Measurements from ENCODE around the gene EPB41L4A. TPM values are rescaled to one million over a fixed set of nuclear protein-coding genes. Genes with fewer than 3 reads are reported as not detected.

EPB41L4A gene
- total and polyA plus RNA-seq, 2 donors (not counting 3 experiments of a cell fraction or from before 2014, with no cell fraction given): 6.0 to 17.9 TPM

DNA sequence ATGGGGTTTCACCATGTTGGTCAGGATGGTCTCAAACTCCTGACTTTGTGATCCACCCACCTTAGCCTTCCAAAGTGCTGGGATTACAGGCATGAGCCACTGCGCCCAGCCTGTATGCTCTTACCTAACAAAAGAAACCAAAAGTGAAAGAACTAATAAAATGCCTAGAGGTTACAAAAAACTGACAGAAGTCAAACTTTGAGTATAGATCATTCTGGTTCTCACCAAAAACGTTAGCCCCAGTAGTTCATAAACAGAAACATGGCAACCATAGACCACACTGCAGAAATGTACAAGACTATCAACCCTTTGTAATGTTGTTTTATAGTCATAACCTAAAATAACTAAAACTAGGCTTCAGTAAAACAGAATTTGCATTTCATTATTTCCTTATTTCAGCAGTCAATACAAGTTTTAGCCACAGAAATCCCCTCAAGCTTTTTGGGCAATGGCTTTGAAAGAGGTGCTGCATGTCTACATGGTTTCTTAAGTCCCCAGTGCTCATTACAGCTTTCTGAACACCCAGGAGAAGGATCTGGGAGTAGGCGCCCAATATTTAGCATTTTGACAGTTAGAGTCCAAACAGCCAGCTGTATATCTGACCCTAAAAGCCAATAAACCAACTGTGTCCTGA, 72.5 kb downstream of the EPB41L4A start:
- Histone ChIP-seq H3K9me1 (replicated peaks; ENCODE audit: control insufficient read depth, extremely low read depth, insufficient read depth, low read length) (no peaks in the 10 kb centered on the region), H3K9me3 (replicated peaks; ENCODE audit: control insufficient read depth, insufficient read depth, low read length) (no peaks in the 10 kb centered on the region), H2AFZ (ENCODE audit: low read depth, low read length) (no peak overlapping the region), H3K27me3 (ENCODE audit: control insufficient read depth in 2 of 2, insufficient read depth in 2 of 2, low read length in 2 of 2) (no peaks in the 10 kb centered on the region), H4K20me1 (replicated peaks; ENCODE audit: control insufficient read depth, extremely low read depth, insufficient read depth, low read length) (no peaks in the 10 kb centered on the region), H3K4me1 (ENCODE audit: control insufficient read depth, extremely low read depth, insufficient read depth, low read length) (peaks cover 2% of the 10 kb centered on the region), H3K36me3 (ENCODE audit: control insufficient read depth in 2 of 2, extremely low read depth in 1 of 2, insufficient read depth in 2 of 2, low read length in 2 of 2) (no peaks in the 10 kb centered on the region), H3K4me2 (ENCODE audit: insufficient read depth, low read length) (no peak overlapping the region), H3K79me2 (ENCODE audit: control insufficient read depth, insufficient read depth, low read length) (no peaks in the 10 kb centered on the region), H3K9ac (replicated peaks; ENCODE audit: extremely low read depth, insufficient read depth, low read length) (no peak overlapping the region), H3K4me3 (replicated peaks in 1 of 3; ENCODE audit: insufficient read depth in 1 of 3, low read depth in 1 of 3, low read length in 3 of 3) (no peak overlapping the region), H3K27ac (ENCODE audit: insufficient read depth, low read depth, low read length) (no peak overlapping the region)
- CTCF ChIA-PET: interaction anchor here (1.5 kb wide), 1 partner anchor 8 kb away, joined by 3 read pairs; no protein-coding TSS in a partner anchor
- intact Hi-C loops (cut with micrococcal nuclease) (no loop called here), dilution Hi-C loops (cut with MboI; ENCODE audit: extremely low pct_ligation_motif_present, low sequenced_read_pairs) (no loop called here)
- POLR2A ChIA-PET: no interaction called here
- DNase-seq (ENCODE audit: low read depth, low spot score): no peak
- FAIRE-seq: no peak
- no peak for TF ChIP-seq FOS (IDR thresholded peaks at IDR 0.05; ENCODE audit: borderline replicate concordance, insufficient read depth, low read length)
- TF ChIP-seq JUN (IDR thresholded peaks at IDR 0.05; ENCODE audit: borderline replicate concordance, insufficient read depth, insufficient read length, low read depth): no peak
- no peak for TF ChIP-seq GATA2 (IDR thresholded peaks at IDR 0.05; ENCODE audit: insufficient read depth, insufficient read length, low read depth, low read length)
- no peak for TF ChIP-seq POLR2AphosphoS5 (IDR thresholded peaks at IDR 0.05; ENCODE audit: insufficient read depth, low read depth, low read length)
- TF ChIP-seq, protein P1, sequence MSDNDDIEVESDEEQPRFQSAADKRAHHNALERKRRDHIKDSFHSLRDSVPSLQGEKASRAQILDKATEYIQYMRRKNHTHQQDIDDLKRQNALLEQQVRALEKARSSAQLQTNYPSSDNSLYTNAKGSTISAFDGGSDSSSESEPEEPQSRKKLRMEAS (IDR thresholded peaks at IDR 0.05; ENCODE audit: insufficient read depth, insufficient read length): no peak
- TF ChIP-seq, protein P2, sequence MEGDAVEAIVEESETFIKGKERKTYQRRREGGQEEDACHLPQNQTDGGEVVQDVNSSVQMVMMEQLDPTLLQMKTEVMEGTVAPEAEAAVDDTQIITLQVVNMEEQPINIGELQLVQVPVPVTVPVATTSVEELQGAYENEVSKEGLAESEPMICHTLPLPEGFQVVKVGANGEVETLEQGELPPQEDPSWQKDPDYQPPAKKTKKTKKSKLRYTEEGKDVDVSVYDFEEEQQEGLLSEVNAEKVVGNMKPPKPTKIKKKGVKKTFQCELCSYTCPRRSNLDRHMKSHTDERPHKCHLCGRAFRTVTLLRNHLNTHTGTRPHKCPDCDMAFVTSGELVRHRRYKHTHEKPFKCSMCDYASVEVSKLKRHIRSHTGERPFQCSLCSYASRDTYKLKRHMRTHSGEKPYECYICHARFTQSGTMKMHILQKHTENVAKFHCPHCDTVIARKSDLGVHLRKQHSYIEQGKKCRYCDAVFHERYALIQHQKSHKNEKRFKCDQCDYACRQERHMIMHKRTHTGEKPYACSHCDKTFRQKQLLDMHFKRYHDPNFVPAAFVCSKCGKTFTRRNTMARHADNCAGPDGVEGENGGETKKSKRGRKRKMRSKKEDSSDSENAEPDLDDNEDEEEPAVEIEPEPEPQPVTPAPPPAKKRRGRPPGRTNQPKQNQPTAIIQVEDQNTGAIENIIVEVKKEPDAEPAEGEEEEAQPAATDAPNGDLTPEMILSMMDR (IDR thresholded peaks at IDR 0.05; ENCODE audit: extremely low read depth in 1 of 2, insufficient read depth in 1 of 2, low read depth in 1 of 2, low read length in 2 of 2): no peak
- no TSS peak for BruUV-seq (replicated peaks)
